ENCODE results near the gene CXCL1.

Gene CXCL1

DNA sequence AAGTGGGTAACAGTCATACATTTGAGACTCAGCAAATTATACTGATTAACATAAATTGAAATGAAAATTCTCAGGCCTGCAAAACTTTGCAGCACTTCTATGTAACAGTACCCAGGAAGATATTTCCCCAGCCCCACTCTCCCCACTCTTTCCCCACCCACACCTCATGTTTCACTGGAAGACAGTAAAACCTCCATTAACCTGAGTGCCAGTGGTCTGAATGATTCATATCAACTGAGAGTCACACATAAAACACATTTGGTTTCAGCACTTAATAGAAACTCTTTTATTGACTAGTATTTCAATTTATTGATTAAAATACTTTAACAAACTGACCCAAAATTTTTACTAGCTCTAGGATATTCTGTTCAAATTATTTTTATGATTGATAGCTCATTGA, 25.8 kb upstream of the CXCL1 start:
- no peaks in the 10 kb centered on the region for H3K36me3 Mint-ChIP-seq
- DNase-seq (ENCODE audit: low spot score in 2 of 2) (no peak), ATAC-seq (ENCODE audit: low read depth) (no peak)
- H3K4me1 Mint-ChIP-seq = no peaks in the 10 kb centered on the region
- no peaks in the 10 kb centered on the region for H3K9me3 Mint-ChIP-seq
- no peak overlapping the region for H3K4me3 Mint-ChIP-seq
- no peak overlapping the region for H3K27ac Mint-ChIP-seq
- no peaks in the 10 kb centered on the region for H3K27me3 Mint-ChIP-seq

DNA sequence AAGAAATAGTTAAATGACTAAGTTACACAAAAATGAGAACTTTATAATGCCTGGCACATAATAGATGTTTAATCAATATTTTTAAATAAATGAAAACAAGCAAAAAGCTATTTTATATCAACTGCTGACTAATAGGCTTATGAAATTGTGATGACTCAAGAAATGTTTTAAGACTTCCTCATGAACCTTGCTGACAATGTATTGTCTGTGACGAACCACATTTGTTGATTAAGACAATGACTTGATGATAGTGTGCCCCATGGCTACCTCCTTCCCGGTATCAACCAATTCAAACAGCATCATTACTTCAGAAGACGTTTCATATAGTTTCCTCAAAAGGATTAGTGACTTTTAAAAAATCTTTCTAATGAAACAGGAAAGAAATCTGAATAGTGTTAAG, 24.8 kb upstream of the CXCL1 start:
- Mint-ChIP-seq H3K4me1 (no peaks in the 10 kb centered on the region), H3K27me3 (no peaks in the 10 kb centered on the region), H3K27ac (no peak overlapping the region), H3K36me3 (no peaks in the 10 kb centered on the region), H3K4me3 (no peak overlapping the region), H3K9me3 (no peaks in the 10 kb centered on the region)
- no peak for DNase-seq (ENCODE audit: low spot score in 2 of 2)
- no peak for ATAC-seq (ENCODE audit: low read depth)

DNA sequence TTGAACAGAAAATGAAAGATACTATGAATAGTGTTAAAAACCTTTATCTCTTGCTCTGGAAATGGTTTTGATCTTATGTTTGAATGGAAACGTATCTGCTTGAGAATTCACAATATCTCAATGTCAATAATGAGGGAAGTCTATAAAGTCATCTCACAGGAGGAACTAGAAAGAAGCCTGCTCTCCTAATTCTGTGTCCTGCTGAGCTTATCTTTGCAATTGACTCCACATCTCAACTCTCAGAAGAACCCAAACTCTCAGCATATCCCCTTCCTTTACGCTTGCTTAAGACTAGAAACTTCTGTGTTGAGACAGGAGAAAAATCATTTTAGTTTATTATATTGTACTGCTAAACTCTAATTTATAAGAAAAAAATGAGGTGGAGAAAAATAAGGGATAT, 24.4 kb upstream of the CXCL1 start:
- Mint-ChIP-seq H3K4me3 (no peak overlapping the region), H3K9me3 (no peaks in the 10 kb centered on the region), H3K27me3 (no peaks in the 10 kb centered on the region), H3K27ac (no peak overlapping the region), H3K36me3 (no peaks in the 10 kb centered on the region), H3K4me1 (no peaks in the 10 kb centered on the region)
- ATAC-seq (ENCODE audit: low read depth) (no peak), DNase-seq (ENCODE audit: low spot score in 2 of 2) (no peak)

DNA sequence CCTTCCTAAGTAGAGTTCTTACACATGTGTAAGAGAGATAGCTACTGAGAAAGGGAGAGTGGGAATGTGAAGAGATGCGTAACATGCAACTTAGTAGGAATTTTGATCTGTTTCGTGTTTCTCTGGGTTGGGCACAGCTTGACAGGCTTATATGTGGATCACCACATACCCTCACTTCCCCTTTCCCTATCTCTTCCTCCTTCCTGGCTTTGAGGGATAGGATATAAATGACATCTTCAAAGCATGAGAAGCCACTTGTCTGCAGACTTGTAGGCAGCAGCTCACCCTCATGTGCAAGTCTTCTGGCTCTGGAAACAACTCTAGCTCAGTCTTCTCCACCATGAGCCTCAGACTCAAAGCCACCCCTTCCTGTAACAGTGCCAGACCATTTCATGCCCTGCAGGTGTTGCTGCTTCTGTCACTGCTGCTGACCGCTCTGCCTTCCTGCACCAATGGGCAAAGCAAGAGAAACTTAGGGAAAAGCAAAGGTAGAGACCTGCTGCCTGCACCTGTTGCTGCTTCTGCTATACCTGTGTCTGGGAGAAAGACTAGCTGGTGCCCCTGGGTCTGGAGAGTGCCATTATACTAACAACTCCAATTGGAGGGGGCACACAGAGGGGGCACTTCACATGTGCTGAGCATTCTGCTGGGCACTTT, 21.5 kb upstream of the CXCL1 start:
- ATAC-seq (ENCODE audit: low read depth) (no peak), DNase-seq (ENCODE audit: low spot score in 2 of 2) (no peak)
- no peak overlapping the region for H3K27ac Mint-ChIP-seq
- H3K9me3 Mint-ChIP-seq = no peaks in the 10 kb centered on the region
- no peaks in the 10 kb centered on the region for H3K4me1 Mint-ChIP-seq
- no peaks in the 10 kb centered on the region for H3K27me3 Mint-ChIP-seq
- no peaks in the 10 kb centered on the region for H3K36me3 Mint-ChIP-seq
- H3K4me3 Mint-ChIP-seq = no peak overlapping the region

DNA sequence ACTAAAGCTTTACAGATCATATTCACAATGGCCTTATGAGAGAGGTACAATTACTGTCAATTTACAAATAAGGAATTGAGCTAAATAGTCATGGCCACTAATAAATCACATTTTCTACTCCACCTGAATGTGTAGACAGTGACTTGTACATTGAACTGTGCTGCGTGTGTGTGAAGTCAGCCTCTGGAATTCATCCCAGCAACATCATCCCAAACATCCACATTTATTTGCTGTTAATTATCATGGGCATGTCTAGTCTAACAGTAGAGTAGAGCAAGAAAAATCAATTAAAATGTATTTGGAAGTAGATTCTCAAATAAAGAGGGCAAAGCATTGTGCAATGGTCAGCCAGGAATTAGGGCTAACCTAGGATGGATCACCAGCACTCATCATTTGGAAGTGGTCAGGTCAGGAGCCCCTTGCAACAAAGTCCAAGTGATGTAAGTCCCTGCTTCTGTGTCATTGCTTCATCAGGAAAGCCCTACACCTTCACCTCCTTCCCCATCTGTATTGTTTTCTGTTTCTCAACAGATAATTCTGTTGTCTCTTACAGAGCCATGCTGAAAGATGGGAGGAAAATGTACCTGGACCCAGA, 20.9 kb upstream of the CXCL1 start:
- H3K4me3 Mint-ChIP-seq = no peak overlapping the region
- no peak for ATAC-seq (ENCODE audit: low read depth)
- H3K36me3 Mint-ChIP-seq = no peaks in the 10 kb centered on the region
- no peak overlapping the region for H3K27ac Mint-ChIP-seq
- no peaks in the 10 kb centered on the region for H3K9me3 Mint-ChIP-seq
- DNase-seq (ENCODE audit: low spot score in 2 of 2) = no peak
- H3K27me3 Mint-ChIP-seq = no peaks in the 10 kb centered on the region
- no peaks in the 10 kb centered on the region for H3K4me1 Mint-ChIP-seq

DNA sequence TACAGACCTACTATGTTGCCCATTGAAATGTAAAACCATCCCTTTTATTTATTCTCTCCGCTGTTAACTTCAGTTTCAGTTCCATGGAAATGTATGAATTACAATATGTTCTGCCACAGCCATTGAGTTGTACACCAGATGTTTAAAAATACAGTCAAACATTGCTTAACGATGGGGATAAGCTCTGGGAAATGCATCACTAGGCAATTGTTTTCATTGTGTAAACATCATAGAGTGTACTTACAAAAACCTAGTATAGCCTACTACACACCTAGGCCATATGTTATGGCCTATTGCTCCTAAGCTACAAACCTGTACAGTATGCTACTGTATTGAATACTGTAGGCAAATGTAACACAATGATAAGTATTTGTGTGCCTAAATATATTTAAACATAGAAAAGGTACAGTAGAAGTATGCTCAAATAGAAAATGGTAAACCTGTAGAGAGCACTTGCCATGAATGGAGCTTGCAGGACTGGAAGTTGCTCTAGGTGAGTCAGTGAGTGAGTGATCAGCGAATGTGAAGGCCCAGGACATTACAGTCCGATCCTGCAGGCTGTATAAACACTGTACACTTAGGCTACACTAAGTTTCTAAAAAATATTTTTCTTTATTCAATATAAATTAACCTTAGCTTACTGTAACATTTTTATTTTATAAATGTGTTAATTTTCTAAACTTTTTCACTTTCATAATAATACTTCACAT, 18.8 kb upstream of the CXCL1 start:
- peaks cover 4% of the 10 kb centered on the region for H3K27me3 Mint-ChIP-seq
- no peaks in the 10 kb centered on the region for H3K4me1 Mint-ChIP-seq
- DNase-seq (ENCODE audit: low spot score in 2 of 2) (no peak), ATAC-seq (ENCODE audit: low read depth) (no peak)
- no peak overlapping the region for H3K4me3 Mint-ChIP-seq
- no peak overlapping the region for H3K27ac Mint-ChIP-seq
- H3K9me3 Mint-ChIP-seq = no peaks in the 10 kb centered on the region
- H3K36me3 Mint-ChIP-seq = no peaks in the 10 kb centered on the region

DNA sequence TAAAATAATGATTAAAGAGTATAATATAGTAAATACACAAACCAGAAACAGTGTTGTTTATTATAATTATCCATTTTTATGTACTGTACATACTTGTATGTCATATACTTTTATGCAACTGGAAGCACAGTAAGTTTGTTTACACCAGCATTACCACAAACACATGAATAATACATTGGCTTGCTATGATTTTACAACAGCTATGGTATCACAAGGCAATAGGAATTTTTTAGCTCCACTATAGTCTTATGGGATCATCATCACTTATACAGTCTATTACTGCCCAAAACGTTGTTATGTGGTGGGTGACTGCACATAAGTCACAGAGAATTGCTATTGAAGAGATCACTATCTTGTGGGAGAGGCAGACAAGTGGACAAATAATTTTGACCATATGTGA, 17.9 kb upstream of the CXCL1 start:
- DNase-seq (ENCODE audit: low spot score in 2 of 2) (no peak), ATAC-seq (ENCODE audit: low read depth) (no peak)
- no peak overlapping the region for H3K27ac Mint-ChIP-seq
- no peaks in the 10 kb centered on the region for H3K9me3 Mint-ChIP-seq
- peaks cover 4% of the 10 kb centered on the region for H3K27me3 Mint-ChIP-seq
- H3K4me1 Mint-ChIP-seq = no peaks in the 10 kb centered on the region
- no peak overlapping the region for H3K4me3 Mint-ChIP-seq
- no peaks in the 10 kb centered on the region for H3K36me3 Mint-ChIP-seq

DNA sequence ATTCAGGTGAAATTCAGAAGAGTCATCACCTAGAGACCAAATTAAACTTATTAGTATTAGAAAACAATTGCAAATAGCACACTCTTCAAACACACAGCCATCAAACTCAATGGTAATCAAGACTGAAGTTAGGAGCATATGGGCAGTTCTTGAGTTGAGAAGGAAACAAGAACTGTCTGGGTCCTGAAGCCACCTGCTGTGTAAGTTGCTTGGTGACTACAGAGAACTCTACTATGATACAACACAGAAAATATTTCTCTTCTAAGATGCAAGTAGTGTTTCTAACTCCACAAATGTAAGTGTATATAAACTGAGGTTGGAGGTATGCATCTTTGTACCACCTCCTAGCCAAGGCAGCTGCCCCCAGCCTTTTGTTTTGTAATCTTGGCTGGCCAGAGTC, 16.4 kb upstream of the CXCL1 start:
- H3K27ac Mint-ChIP-seq = no peak overlapping the region
- ATAC-seq (ENCODE audit: low read depth) = no peak
- peaks cover 4% of the 10 kb centered on the region for H3K27me3 Mint-ChIP-seq
- no peaks in the 10 kb centered on the region for H3K36me3 Mint-ChIP-seq
- H3K9me3 Mint-ChIP-seq = no peaks in the 10 kb centered on the region
- no peak overlapping the region for H3K4me3 Mint-ChIP-seq
- no peaks in the 10 kb centered on the region for H3K4me1 Mint-ChIP-seq
- no peak for DNase-seq (ENCODE audit: low spot score in 2 of 2)

DNA sequence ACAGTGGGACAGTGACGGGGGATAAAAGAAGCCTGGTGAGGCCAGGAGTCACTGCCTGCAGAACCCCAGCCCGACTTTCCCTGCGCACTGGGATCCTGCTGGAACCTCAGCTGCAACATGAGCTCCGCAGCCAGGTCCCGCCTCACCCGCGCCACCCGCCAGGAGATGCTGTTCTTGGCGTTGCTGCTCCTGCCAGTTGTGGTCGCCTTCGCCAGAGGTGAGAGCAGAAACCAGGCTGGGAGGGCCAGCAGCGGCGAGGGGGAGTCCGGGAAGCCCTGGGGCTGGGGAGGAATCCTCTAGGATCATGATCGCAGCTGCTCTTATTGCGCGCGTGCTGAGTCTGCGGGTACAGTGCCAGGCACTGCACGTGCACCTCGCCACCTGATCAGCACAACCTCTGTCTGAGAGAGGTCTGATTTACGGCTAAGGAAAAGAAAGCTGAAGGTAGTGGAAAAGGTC, 15.9 kb upstream of the CXCL1 start, which contains the start of gene PF4V1:
Gene PF4V1 (plus strand): TSS at position 51 of the 459 bp plus-strand sequence. CDS start 67 bp downstream, at position 118.
- Mint-ChIP-seq H3K4me3 (no peak within 1 kb of the TSS), H3K36me3 (no peaks in the 10 kb centered on the region), H3K27ac (no peak within 1 kb of the TSS), H3K9me3 (no peaks in the 10 kb centered on the region), H3K4me1 (no peaks in the 10 kb centered on the region), H3K27me3 (peaks cover 4% of the 10 kb centered on the region)
- DNase-seq (ENCODE audit: low spot score in 2 of 2) = no peak
- no peak for ATAC-seq (ENCODE audit: low read depth)

DNA sequence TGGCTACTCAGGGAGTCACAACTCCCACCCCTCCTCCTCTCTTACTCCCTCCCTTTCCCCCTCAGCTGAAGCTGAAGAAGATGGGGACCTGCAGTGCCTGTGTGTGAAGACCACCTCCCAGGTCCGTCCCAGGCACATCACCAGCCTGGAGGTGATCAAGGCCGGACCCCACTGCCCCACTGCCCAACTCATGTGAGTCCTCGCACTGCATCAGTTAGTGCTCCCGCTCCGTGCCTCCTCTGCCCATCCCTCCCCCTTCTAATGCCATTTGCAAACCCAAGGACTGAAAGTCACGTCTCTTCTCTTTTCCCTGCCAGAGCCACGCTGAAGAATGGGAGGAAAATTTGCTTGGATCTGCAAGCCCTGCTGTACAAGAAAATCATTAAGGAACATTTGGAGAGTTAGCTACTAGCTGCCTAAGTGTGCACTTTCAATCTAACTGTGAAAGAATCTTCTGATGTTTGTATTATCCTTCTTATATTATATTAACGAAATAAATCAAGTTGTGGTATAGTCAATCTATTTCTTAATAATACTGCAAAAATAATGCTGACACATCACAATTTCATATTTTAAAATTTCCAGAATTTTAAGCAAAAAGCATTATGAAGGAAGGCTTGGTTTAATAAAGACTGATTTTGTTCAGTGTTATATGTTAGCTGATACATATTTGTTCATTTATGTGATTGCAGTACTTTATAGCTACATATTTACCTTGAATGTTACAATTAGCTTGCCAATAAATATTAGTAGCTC, 15.3 kb upstream of the CXCL1 start:
- no peak for ATAC-seq (ENCODE audit: low read depth)
- Mint-ChIP-seq H3K27ac (no peak overlapping the region), H3K9me3 (no peaks in the 10 kb centered on the region), H3K4me3 (no peak overlapping the region), H3K27me3 (peaks cover 4% of the 10 kb centered on the region), H3K36me3 (no peaks in the 10 kb centered on the region), H3K4me1 (no peaks in the 10 kb centered on the region)
- DNase-seq (ENCODE audit: low spot score in 2 of 2) = no peak

DNA sequence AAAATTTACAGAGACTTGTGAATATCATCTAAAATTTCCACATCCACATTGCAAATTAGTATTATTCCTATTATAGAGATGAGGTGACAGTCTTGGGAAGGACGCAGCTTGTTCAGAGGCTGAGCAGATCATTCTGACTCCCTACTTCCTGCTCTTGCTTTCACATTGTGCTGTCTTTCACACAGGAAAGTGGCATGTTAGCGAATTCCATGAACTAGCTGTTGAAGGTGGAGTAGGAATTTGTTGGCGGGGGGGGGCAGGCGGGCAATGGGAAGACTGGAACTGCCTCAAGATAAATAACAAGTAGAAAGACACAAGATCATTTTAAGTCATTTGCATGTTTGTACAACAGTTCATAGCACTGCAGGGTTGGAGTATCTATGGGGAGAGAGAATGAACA, 13.8 kb upstream of the CXCL1 start:
- Mint-ChIP-seq H3K27ac (no peak overlapping the region), H3K27me3 (peaks cover 5% of the 10 kb centered on the region), H3K36me3 (no peaks in the 10 kb centered on the region), H3K9me3 (no peaks in the 10 kb centered on the region), H3K4me1 (no peaks in the 10 kb centered on the region), H3K4me3 (no peak overlapping the region)
- DNase-seq (ENCODE audit: low spot score in 2 of 2) (no peak), ATAC-seq (ENCODE audit: low read depth) (no peak)

DNA sequence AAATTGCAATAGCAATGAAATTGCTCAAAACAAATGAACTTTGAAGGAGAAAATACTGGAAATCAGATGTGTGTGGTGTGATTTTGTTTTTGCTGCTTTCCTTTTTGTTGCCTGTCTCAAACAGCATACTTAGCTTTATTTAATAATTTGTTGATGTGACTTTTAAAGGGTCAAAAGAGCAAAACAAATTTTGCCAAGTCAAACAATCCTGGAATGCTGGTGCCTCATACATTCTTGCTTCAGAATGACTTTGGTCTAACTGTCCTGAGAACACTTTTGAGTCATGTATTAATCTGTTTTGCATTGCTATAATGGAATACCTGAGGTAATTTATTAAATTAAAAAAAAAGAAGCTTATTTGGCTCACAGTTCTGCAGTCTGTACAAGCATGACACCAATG, 12.7 kb upstream of the CXCL1 start:
- Mint-ChIP-seq H3K4me1 (no peaks in the 10 kb centered on the region), H3K27ac (no peak overlapping the region), H3K4me3 (no peak overlapping the region), H3K9me3 (no peaks in the 10 kb centered on the region), H3K27me3 (peaks cover 5% of the 10 kb centered on the region), H3K36me3 (no peaks in the 10 kb centered on the region)
- ATAC-seq (ENCODE audit: low read depth) (no peak), DNase-seq (ENCODE audit: low spot score in 2 of 2) (no peak)

DNA sequence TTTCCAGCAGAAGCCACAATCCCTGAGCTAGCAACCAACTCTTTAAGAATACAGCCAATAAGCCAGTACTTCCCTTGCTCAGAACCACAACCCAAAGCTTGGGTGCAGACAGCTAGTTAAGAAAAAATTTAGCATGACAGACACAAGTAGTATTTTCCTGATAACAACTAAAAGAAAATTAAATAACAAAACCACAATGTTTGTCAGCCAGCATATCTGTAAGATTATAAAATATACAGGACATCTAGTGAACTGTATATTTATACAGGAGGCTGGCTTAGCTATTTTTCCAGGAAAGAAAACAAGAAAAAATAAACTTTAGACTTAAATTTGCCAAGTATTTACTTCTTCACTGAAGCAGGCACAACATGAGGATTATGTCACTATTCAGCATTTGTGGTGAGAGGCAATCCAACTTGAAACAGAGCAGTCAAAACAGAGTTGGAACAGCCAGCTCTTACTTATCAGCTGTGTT, 9.5 kb upstream of the CXCL1 start:
- Mint-ChIP-seq H3K27me3 (peaks cover 2% of the 10 kb centered on the region), H3K27ac (no peak overlapping the region), H3K36me3 (no peaks in the 10 kb centered on the region), H3K4me1 (no peaks in the 10 kb centered on the region), H3K4me3 (no peak overlapping the region), H3K9me3 (no peaks in the 10 kb centered on the region)
- no peak for ATAC-seq (ENCODE audit: low read depth)
- DNase-seq (ENCODE audit: low spot score in 2 of 2) = no peak

DNA sequence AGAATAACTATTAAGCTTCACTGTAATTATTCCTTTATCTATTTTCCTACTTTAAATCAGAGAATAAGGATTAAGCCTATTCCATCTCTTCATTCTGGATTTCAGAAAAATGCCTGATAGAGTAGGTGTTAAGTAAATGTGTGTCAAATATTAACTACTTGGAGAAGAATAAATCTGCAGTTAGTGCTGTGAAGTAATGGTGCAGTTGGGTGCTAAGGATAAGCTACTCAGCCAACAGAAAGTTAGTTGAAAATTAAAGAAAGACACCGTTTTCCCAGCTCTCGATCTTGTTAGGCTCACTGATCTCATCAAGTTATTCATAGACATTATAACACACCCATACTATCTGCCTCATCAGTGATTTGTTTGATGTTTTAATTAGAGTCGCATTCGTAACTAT, 9.0 kb upstream of the CXCL1 start:
- no peaks in the 10 kb centered on the region for H3K9me3 Mint-ChIP-seq
- no peaks in the 10 kb centered on the region for H3K4me1 Mint-ChIP-seq
- DNase-seq (ENCODE audit: low spot score in 2 of 2) (no peak), ATAC-seq (ENCODE audit: low read depth) (no peak)
- H3K36me3 Mint-ChIP-seq = no peaks in the 10 kb centered on the region
- H3K4me3 Mint-ChIP-seq = no peak overlapping the region
- peaks cover 2% of the 10 kb centered on the region for H3K27me3 Mint-ChIP-seq
- no peak overlapping the region for H3K27ac Mint-ChIP-seq

All from memory B cell (primary cell).